Endothelial cell (in vitro differentiated cells): ENCODE results near the gene PGAP1. TPM values are rescaled to one million over a fixed set of nuclear protein-coding genes. Genes with fewer than 3 reads are reported as not detected.
A peak's percentile ranks its signal among the peaks of the same experiment; 100 is the strongest.

Experiments
- DNase-seq: peaks from one replicate; pipeline ENCODE4 v3.0.0; 2021; ENCODE audit warnings: low spot score
- H3K27ac Mint-ChIP-seq: one replicate; pipeline ENCODE4 v1.8.0; 2021; ENCODE audit warnings: mixed read lengths, inconsistent platforms; ENCODE audit not compliant: unreplicated experiment
- H3K27me3 Mint-ChIP-seq: one replicate; pipeline ENCODE4 v1.8.0; 2021; ENCODE audit warnings: mild to moderate bottlenecking, moderate library complexity, mixed read lengths, inconsistent platforms; ENCODE audit not compliant: unreplicated experiment
- H3K36me3 Mint-ChIP-seq: one replicate; pipeline ENCODE4 v1.8.0; 2021; ENCODE audit warnings: mild to moderate bottlenecking, low read depth, mixed read lengths, inconsistent platforms; ENCODE audit not compliant: unreplicated experiment
- H3K4me1 Mint-ChIP-seq: one replicate; pipeline ENCODE4 v1.8.0; 2021; ENCODE audit warnings: mild to moderate bottlenecking, mixed read lengths, inconsistent platforms; ENCODE audit not compliant: unreplicated experiment
- H3K4me3 Mint-ChIP-seq: one replicate; pipeline ENCODE4 v1.8.0; 2021; ENCODE audit warnings: mild to moderate bottlenecking, mixed read lengths, inconsistent platforms; ENCODE audit not compliant: unreplicated experiment
- H3K9me3 Mint-ChIP-seq: one replicate; pipeline ENCODE4 v1.8.0; 2021; ENCODE audit warnings: mixed read lengths, inconsistent platforms; ENCODE audit not compliant: unreplicated experiment
- long read RNA-seq: library from polyadenylated mRNA; unstranded; transcript quantifications from one replicate; pipeline ENCODE4 v2.0.0, GENCODE V29; 2020; ENCODE audit not compliant: unreplicated experiment
- total RNA-seq: library from RNA; stranded (reverse); fragmentation: NEBNext Ultra II Directional; extraction: Animal tissue kit (Norgen Biotek cat#: 25700); gene quantifications from one replicate; pipeline ENCODE4 v1.2.1, GENCODE V29; 2021; ENCODE audit not compliant: unreplicated experiment
- TF ChIP-seq, protein P1 (sequence below): fragments of 200-600 bp; sonication (generic); IDR thresholded peaks from one replicate; pipeline ENCODE4 v1.5.0; 2021; ENCODE audit warnings: antibody characterized with exemption; ENCODE audit not compliant: unreplicated experiment

Gene PGAP1
- 32.9 TPM for total RNA-seq
- long read RNA-seq, partial matches to known transcripts = 0 of 2 reads
- long read RNA-seq, other reads (novel, unspliced or antisense) = 2 of 2 reads

DNA sequence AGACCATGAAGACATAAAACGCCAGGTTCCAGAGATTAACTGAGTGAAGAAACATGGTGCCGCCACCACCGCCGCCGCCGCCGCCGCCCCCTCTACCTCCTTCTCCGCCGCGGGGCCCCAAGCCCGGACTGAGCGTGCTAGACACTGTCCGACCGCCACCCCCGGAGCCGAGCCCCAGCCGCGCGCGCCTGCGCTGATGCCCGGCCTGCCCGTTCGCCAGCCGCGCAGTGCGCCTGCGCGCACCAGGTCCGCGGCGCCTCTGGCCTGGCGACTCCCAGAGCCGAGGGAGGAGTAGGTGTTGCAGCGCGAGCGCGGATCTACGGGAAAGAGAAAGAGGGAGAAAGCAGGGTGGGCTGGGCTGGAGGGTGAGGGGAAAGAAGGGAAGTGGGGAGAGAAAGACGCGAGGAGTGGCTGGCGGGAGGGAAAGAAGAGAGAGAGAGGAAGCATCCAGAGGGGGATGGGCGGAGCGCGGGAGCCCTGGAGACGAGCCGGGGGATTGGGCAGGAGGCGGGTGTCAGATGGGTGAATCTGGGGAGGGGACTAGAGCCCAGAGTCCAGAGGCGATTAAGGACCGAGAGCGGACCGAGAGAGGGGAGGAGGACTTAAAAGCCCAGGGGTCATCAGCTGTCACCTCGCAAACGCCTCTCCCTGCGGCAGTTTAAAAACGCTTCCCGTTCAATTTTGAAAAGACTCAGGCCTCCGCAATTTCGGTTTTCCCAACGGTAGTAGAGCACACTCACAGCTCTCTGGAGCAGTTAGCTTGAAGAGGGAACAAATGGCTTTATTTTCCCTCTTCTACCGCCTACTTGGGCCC is at the start of gene PGAP1:
Gene PGAP1, minus strand, starts transcription at position 146 of the 814 bp plus-strand sequence. Its CDS starts 91 bp downstream, at position 55.
- Mint-ChIP-seq H3K4me1 (peaks cover 24% of the 10 kb centered on the region), H3K4me3 (peak within 1 kb of the TSS; percentile 99), H3K27ac (peak within 1 kb of the TSS; percentile 84), H3K9me3 (no peaks in the 10 kb centered on the region), H3K27me3 (peaks cover 6% of the 10 kb centered on the region), H3K36me3 (no peaks in the 10 kb centered on the region)
- TF ChIP-seq, protein P1, sequence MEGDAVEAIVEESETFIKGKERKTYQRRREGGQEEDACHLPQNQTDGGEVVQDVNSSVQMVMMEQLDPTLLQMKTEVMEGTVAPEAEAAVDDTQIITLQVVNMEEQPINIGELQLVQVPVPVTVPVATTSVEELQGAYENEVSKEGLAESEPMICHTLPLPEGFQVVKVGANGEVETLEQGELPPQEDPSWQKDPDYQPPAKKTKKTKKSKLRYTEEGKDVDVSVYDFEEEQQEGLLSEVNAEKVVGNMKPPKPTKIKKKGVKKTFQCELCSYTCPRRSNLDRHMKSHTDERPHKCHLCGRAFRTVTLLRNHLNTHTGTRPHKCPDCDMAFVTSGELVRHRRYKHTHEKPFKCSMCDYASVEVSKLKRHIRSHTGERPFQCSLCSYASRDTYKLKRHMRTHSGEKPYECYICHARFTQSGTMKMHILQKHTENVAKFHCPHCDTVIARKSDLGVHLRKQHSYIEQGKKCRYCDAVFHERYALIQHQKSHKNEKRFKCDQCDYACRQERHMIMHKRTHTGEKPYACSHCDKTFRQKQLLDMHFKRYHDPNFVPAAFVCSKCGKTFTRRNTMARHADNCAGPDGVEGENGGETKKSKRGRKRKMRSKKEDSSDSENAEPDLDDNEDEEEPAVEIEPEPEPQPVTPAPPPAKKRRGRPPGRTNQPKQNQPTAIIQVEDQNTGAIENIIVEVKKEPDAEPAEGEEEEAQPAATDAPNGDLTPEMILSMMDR = no peak
- DNase-seq = peak; percentile 94

DNA sequence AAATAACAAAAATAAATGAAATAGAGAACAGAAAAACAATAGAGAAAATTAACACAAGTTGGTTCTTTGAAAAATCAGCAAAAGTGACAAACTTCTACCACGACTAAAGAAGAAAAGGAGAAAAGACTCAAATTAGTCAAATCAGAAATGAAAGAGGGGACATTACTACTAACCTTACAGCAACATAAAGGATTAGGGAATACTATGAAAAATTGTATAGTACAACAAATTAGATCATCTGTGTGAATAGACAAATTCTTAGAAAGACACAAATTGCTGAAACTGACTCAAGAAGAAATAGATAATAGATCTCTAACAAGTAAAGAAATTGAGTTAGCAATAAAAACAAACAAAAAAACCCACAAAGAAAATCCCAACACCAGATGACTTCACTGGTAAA is 48.5 kb upstream of the PGAP1 start:
- no peak for DNase-seq
- H3K27me3 Mint-ChIP-seq = no peaks in the 10 kb centered on the region
- H3K36me3 Mint-ChIP-seq = no peaks in the 10 kb centered on the region
- no peaks in the 10 kb centered on the region for H3K4me1 Mint-ChIP-seq
- H3K27ac Mint-ChIP-seq = no peak overlapping the region
- H3K4me3 Mint-ChIP-seq = no peak overlapping the region
- TF ChIP-seq, protein P1 = no peak
- H3K9me3 Mint-ChIP-seq = no peaks in the 10 kb centered on the region

DNA sequence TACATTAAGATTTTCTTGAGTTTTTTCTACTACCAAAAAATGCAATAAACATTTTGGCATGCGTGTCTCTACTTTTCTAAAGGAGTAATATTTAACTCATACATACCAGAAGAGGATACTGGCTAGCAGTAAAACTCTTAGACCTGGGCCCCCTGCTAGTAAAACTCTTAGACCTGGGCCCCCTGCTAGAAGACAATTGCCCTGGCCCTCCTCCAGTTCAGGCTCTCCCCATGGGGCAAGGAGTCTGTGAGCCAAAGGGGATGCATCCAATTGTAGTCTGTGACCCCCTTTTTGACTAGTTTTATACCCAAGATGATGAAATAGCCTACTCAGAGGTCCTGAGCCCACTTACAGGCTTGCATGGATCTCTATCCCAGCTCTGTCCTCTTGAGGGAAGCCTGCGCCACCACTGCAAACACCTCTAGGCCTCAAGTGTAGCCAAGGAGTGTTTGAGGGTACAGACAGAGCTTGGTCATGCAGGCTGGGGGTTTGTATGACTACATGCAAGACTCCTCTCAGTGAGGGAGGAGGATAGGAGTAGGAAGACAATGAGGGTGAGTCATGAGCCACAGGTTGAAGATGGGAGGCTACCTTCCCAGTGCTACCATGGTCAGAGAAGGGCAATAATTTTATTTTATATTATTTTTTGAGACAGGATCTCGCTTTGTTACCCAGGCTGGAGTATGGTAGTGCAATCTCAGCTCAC is 45.2 kb upstream of the PGAP1 start:
- H3K27ac Mint-ChIP-seq = no peak overlapping the region

GRCh38 chr2:196970099-196970498 is 43.6 kb upstream of the PGAP1 start:
- Mint-ChIP-seq H3K4me1 (peaks cover 13% of the 10 kb centered on the region), H3K27me3 (no peaks in the 10 kb centered on the region), H3K4me3 (no peak overlapping the region), H3K9me3 (no peaks in the 10 kb centered on the region), H3K36me3 (no peaks in the 10 kb centered on the region), H3K27ac (no peak overlapping the region)
- no peak for DNase-seq
- TF ChIP-seq, protein P1 = no peak

More for the DNA sequence above, 45.2 kb upstream of the PGAP1 start:
- no peaks in the 10 kb centered on the region for H3K9me3 Mint-ChIP-seq
- H3K36me3 Mint-ChIP-seq = no peaks in the 10 kb centered on the region
- TF ChIP-seq, protein P1 = no peak
- H3K27me3 Mint-ChIP-seq = no peaks in the 10 kb centered on the region
- no peak overlapping the region for H3K4me3 Mint-ChIP-seq
- peaks cover 5% of the 10 kb centered on the region for H3K4me1 Mint-ChIP-seq
- no peak for DNase-seq

DNA sequence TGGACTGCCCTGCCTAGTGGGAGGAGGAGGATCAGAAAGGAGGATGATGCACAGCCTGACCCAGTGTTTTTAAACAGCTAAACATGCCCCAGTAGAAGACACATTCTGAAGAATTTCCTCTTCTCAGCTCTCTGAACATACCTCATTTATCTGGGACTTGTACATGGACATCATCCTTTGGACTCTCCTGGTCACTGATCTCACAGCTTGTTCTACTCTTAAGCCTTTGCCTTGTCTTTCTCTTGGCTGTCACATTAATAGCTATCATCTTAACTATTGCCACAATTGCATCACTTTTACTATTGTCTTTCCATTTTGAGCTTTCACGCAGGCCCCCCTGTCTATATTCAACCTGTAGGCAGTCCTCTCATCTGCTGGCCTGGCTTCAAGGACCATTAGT is 42.0 kb upstream of the PGAP1 start:
- Mint-ChIP-seq H3K4me3 (no peak overlapping the region), H3K9me3 (no peaks in the 10 kb centered on the region), H3K27ac (no peak overlapping the region), H3K27me3 (no peaks in the 10 kb centered on the region), H3K36me3 (no peaks in the 10 kb centered on the region), H3K4me1 (peaks cover 13% of the 10 kb centered on the region)
- TF ChIP-seq, protein P1 = no peak
- DNase-seq = no peak
